Measurements from ENCODE around the gene NMNAT2.
A peak's percentile ranks its signal among the peaks of the same experiment; 100 is the strongest.
"Not testable (repeated sequence)": the region's sequence is repeated elsewhere in the genome, so short reads cannot be mapped to it uniquely, and the experiment has no call there.

NMNAT2 gene

DNA sequence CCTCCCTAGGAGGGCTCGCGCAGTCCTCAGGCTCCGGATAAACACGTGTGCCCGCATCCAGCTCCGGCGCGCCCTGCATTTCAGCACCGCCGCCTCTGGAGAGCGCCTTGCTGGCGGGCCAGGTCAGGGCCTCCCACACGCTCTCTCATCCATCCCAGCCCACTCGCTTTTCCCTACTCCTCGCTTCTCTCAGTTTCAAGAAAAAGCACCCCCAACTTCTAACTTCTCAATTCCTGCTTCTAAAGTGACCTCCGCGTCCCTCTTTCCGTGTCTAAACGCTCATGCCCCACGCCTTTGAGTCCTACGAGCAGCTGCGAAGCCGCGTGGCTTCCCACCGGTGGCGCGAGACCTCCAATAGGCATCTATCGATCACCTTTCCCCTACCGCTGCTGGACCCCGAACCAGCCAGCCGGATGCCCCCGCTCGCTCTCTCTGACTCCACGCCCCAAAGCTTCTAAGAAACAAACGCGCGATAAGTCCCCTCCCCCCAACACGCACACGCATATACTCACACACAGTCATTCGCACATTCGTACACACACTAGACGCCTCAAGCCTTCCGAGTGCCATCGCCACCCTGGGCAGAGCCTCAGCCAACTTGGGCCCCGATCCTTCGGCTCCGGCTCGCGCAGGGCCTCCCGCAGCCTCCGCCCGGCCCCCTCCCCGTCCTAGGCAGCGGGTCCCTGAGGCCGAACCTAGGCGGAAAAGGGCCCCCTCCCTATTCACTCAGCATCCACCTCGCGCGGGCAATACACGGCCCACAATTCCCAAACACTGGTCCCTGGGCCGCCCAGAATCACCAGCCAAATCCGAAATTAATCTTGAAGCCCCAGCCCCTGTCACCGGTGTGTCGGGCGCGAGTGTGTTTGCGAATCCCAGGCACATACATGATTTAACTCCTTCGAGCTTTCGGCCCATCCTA is 1.1 kb downstream of the NMNAT2 start:
- DNase-seq (ENCODE audit: low spot score): peak; percentile 84

DNA sequence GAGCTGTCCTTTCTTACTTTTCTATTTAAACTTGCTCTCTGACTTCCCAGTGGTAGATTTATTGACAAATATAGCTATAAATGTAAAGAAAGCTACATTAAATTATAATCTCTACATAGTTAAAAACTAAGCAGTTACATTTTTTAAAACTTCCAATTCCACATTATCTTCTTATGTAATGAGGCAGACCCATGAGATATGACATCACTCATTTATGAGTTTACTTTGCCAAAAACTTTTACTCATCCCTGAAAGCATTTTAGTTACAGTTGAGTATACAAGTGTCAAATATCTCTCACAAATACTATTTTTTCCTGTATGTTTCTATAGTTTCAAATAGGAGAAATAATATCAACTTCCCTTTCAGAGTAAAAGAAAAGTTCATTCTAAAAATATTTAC is 3.8 kb downstream of the NMNAT2 start:
- no peak for DNase-seq (ENCODE audit: low spot score)

DNA sequence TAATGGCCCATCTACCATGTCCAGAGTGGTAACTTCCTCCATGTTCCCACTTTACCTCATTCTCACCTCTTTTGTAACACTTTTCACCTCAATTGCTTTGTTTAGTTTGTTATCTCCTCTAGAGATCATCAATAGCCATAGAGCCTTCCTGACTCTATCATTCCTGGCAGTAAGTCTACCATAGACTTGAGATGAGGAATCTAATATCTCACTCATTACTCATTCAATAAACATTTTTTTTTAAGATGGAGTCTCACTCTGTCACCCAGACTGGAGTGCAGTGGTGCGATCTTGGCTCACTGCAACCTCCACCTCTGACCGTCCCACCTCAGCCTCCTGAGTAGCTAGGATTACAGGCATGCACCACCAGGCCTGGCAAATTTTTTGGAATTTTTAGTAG is 7.1 kb downstream of the NMNAT2 start:
- DNase-seq (ENCODE audit: low spot score): no peak

DNA sequence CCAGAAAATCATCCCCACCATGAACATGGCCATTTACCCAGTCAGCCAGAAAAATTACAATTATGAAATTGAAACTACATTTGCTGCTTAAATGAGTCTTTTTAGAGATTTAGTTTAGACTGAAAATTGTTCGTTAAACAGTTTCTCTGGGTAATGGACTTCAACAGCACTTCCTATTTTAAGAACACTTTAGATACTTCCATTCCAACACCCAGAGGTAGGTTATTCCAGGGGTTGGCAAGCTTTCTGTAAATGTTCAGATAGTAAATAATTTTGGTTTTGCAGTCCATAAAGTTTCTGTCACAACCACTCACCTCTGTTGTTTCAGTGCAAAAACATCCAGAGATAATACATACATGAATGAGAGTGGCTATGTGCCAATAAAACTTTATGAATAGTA is 10.2 kb downstream of the NMNAT2 start:
- no peak for DNase-seq (ENCODE audit: low spot score)

DNA sequence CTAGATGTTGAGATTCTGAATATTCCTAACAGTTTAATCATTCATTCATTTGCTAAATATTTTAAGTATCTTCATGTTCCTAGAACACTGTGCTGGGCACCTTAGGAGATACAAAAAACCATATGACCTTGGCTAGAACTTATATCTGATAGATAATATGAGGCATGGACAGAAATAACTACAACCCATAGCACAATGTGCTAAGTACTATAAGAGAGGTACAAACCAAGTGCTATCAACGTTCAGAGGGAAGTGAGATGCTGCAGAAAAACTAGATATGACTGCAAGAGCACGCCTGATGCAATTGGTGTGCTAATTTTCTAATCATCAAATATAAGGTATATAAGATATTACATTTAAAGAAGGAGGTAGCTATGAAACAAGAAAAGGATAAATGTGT is 10.7 kb downstream of the NMNAT2 start:
- DNase-seq (ENCODE audit: low spot score): no peak

DNA sequence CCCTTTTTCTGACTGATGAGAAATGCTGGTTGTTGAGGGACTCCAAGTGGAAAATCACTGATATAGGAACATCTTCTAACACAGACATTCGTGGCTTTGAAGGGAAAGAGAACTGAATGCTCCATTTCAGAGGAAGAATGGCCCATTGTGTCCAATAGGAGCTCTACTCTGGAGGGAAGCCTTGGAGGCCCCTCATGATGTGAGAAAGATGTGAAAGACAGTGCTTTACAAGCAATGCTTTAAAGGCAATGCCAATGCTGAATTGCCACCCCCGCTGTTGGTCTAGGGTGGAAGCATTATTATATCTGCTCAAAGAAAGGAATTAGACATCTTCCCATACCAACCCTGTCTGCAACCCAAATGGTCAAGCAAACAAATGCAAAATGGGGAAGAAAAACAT is 13.7 kb downstream of the NMNAT2 start:
- no peak for DNase-seq (ENCODE audit: low spot score)

DNA sequence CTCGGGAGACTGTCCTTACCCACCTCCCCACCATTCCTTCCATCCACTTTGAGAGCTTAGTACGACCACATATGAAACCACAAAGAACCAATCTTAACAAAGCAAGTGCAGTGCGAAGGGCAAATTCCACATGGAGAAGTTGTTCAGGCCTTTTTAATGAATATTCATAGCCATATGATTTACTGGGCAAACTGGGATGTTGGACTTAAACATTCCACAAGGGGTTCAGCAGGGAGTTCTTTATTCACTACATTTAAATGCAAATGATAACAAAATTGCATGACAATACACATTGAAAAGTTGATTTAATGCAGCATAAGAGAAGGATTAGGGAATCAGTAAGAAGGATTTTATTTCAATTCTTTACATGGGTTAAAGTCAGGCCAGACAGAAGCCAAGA is 14.7 kb downstream of the NMNAT2 start:
- no peak for DNase-seq (ENCODE audit: low spot score)

DNA sequence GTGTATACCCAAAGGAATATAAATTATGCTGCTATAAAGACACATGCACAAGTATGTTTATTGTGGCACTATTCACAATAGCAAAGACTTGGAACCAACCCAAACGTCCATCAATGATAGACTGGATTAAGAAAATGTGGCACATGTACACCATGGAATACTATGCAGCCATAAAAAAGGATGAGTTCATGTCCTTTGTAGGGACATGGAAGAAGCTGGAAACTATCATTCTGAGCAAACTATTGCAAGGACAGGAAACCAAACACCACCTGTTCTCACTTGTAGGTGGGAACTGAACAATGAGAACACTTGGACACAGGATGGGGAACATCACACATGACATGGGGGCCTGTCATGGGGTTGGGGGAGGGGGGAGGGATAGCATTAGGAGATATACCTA is 16.6 kb downstream of the NMNAT2 start:
- not testable (repeated sequence) for DNase-seq (ENCODE audit: low spot score)

DNA sequence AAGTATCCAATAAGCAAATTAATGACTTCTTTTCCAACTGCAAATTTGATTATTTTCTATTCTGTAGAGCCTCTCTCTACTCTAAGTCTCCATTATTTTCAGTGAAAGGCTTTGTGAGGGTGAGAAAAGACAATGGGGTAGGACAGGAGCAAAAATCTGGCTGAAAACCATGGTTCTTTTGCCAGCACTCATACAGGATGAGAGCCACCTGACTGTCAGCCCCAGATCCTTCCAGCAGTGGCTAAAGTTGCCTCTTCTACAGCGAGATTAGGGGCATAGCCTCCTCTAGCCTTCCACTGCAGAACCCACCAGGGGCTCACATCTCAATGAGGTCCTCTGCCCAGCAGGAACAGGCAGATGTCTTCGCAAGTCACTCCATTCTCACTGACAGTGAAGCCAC is 23.7 kb downstream of the NMNAT2 start:
- no peak for DNase-seq (ENCODE audit: low spot score)

DNA sequence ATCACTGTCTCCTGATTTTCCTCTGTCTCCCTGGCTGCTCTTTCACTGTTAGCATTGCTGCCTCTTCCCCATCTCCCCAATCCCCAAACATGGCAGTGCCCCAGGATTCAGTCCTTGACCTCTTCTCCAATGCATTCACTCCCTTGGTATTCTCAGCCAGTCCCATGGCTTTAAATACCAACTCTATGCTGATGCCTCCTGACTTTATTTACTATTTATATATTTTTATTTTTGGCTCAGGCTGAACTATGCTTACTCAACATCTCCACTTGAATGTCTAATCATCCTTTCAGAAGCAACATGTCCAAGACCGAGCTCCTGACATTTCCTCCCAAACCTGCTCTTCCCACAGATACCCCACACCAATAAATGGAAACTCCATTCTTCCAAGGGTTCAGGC is 26.3 kb downstream of the NMNAT2 start:
- DNase-seq (ENCODE audit: low spot score): no peak

DNA sequence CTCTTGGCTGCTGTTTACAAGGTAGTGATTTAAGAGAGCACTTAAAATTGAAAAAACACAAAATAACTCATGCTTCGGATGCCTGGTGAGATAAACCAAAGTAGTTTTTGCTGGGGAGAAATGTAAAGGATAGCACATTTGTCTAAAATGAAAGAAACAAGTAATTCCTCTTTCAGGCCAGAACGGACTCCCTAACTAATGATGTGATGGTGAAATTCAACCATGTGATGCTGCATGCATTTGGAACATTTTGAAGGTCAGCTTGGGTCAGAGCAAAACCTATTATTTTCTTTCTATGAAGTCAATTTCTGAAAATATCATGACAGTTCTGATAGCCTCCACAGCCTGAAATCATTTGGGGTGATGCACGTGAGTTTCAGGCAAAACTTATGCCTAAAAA is 27.6 kb downstream of the NMNAT2 start:
- no peak for DNase-seq (ENCODE audit: low spot score)

DNA sequence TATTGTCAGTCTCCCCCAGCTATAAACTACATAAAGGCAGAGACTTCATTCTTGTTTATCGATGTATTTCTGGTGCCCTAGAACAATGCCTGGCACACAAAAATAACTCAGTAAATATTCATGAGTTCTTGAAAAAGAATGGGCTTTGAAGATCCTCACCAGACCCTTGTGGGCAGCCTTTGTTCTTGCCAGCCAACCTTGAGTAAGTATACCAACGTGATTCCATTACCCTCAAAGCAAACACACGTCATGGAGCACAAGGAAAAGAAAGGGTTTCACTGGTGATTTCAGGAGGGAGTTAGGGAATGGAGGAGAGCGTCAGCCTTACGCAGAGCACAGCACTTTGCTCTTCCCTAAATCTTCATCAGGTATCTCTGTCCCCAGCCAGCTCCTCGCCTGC is 29.4 kb downstream of the NMNAT2 start:
- DNase-seq (ENCODE audit: low spot score): no peak

DNA sequence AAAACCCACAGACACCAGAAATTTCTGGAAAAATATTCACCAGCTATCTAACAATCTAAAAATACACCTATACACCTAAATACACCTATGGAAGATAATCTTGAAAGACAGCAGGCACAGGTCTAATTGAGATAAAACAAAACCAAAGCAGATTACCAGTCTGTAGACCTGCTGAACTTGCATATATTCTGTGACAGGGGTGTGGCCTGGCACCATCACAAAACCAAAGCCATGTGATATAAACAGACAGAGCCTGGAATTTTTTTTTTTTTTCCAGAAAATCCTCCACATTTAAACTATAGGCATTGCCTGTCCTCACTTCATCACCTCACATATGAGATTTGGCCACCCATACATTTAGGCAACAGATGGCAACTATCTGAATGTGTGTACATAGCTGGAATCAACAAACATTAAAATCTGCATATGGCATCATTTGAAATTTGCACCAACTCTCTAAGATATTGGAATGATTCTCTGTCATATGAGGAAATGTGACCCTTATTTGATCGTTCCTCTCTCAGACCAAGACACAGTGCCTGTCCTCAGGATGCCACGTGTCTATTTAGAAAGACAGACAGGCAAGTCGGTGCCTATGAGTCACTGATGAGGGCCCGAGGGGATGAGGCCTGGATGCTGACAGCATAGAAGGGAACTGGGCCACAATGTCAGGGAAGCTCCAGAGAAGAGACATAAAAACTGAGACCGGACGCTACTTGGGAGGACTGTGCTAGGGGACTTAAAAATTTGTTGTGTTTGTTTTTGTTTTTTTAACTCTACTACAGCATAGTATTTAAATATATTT is 32.6 kb downstream of the NMNAT2 start:
- DNase-seq (ENCODE audit: low spot score): no peak

DNA sequence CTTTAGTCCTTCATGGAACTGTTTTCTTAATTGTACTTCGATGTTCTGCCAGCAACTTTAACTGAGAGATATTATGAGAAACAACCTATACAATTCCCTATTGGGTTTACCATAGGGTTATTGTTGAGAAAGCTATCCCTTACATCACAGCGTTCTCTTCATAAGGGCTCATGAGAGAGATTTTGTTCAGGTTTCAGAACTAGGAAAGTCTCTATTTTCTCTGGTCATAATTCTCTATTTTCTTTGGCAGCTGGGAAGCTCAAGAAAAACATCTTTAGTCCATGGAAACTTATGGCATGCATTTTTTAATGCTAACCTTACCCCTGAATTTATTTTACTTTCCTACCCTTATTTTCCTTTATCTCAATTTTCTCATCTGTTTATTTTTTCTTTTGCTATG is 38.2 kb downstream of the NMNAT2 start:
- DNase-seq (ENCODE audit: low spot score): no peak

DNA sequence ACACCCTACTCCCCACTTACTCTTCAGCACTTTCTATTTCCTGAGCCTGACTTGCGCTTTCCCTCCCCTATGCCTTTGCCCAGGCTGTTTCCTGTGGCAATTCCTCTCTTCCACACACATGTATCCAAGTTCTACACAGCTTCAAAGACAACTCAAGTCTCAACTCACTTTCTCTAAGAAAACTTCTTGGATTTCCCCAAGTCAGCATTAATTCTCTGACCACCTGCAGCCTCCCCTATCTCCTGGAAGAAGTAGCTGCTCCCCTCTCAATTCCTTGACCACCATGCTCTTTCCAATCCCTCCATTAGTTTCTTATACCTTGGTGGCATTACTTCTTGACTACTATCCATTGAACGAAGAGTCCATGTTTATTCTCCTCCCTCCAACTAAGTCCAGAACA is 42.8 kb downstream of the NMNAT2 start:
- DNase-seq (ENCODE audit: low spot score): no peak

DNA sequence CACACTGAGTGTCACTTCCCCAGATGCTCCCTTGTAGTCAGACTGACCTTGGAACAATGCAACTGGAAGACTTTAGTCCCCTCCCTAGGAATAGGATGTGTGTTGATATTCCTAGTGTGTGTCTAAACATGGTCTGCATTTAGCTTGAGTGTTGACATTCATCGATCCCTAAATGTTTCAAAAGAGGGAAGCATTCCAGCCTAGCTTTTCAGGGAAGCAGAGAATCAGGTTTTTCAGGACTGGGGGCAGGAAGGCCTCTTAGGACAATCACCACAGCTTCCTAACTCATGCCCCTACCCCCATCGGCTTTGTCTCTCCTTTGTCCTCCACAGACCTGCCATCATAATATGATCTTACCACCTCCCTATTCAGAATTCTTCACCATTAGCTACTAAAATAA is 43.4 kb downstream of the NMNAT2 start:
- no peak for DNase-seq (ENCODE audit: low spot score)

DNA sequence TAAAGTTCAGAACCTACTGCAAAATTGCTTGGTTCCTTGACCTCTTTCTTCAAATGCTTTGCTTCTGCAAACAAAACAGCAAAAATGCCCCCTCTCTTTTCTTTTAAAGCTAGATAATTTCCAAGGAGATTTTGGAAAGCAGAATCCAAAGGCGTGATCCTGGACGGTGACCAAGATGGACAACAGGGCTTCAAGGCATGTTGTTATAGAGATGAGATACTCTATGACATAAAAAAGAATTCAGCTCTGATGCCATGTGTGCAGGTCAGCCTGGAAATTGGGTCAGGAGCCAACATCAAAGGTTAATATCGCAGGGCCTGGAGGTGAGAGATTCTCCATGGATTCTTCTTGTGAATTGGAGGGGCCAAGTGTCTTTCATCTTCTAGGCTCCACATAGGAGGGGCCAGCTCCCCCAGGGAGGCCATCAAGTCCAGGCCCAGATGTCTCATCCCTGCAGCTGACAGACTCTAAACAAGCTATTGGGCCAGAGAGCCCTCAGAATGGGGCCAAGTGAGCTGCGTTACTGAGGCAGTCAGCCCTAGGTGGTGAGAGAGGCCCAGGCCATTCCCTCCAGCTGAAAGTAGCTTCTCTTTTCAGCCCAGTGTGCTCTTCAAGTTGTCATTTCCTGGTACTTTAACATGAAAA is 45.5 kb downstream of the NMNAT2 start:
- DNase-seq (ENCODE audit: low spot score): no peak

DNA sequence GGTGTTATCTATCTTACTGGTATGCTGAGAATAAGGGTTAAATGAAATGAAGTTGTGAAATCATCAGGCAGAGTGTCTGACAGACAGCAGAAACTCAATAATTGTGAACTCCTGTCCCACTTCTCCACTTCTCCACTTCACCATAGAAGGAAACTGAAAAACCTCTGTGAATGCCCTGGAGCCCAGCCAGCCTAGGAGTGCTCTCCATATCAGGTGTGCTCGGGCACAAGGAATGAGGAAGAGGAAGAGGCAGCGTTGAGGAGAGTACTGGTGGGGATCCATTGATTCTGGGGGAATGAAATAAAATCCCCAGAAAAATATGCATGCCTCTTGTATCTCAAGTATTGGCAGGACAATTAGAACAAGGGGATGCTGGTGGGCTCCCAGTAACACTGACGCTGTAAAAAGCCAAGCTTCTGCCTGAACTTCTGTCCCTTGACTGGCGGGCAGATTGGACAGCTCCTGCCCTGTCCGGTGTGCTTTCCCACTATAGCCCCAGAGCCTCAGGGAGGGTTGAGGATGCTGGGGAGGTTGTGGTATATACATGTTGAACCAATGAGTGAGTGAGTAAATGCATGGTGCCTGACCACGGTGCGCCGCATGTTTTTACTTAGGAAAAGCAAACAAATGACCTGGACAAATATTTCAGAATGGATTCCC is 47.7 kb downstream of the NMNAT2 start:
- no peak for DNase-seq (ENCODE audit: low spot score)

DNA sequence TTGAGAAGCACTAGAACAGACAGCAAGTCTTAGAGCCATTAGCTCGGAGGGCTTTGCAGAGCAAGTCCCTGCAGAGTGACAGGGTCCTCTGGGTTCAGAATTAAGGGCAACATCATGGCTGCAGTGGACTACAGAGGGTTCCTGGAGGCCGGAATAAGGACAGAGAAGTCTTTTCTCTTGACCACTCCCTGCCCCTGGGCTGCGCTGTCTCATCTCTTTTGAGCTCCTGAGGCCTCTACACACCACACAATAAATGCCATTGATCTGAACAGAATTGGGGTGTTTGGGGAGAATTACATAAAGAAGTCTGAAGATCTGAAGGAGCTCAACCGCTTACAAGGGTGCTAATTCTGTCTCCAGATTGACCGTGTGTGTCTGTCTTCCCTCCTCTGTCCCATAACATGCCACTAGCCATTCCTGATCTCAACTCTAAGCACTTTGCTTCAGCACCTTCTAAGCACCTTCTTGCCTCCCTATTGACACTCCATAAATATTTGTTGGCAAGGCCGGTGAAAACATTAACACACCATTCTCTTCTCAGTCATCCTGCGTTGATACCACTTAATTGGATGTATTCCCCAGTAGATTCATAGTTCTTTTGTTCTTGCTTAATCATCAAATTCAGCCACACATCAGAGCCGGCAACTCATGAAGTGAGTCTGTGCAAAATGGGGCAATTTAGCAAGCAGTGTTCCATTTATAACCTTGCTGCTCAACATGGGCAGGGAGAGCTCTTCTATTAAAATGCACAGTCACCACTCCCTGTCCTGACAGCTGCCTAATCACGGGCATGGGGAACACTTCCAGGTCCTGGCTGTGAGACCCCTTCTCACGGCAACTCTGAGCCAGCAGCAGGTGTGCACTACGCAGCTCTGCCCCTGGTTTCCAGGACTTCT is 49.7 kb downstream of the NMNAT2 start:
- DNase-seq (ENCODE audit: low spot score): no peak

DNA sequence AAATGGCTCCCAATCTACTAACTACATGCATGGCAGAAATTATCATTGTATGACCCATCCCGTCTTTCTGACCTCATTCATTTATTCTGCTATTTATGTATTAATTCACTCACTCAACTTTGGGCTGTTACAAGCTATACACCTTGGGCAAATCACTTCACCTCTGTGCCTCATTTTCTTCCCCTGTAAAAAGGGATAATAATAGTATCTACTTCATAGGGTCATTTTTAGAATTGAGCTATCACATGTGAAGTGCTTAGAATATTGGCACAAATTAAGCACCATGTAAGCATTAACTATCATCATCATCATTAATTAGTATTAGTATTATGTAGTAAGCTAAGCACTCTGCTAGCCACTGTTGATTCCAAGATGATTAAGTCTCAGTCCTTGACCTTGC is 52.1 kb downstream of the NMNAT2 start:
- DNase-seq (ENCODE audit: low spot score): no peak

DNA sequence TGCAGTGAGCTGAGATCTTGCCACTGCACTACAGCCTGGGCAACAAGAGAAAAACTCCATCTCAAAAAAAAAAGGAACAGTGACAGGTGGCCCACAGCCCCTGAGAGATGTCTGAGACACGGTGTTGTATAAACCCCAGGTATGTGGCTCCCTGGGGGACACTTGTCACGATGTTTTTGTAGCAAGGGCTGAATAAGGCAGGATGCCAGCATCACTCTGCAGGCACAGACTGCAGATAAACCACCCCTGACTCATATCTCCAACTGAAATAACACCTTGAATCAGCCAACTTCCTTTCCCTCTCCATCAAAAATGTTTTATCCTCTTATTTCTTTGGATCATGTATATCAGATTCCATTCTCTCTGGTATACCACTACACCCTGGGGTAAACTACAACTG is 52.5 kb downstream of the NMNAT2 start:
- no peak for DNase-seq (ENCODE audit: low spot score)

All from left forelimb (tissue), 1 donor.